NCI-H510A treated with DMSO at 0.1 percent for 48 hours (cell line): Measurements from ENCODE around the gene TSGA10IP.

Source experiments
- DNase-seq: peaks from one replicate; lab custom pipeline; 2025; lab: John Stamatoyannopoulos, UW

TSGA10IP gene

GRCh38 chr11:65918211-65919140, 26.8 kb upstream of the TSGA10IP start, which contains the start of gene C11orf68:
C11orf68 (minus strand) TSS chr11:65919062; CDS start chr11:65919031, 31 bp downstream.
- DNase-seq = peak; percentile 42

- peak; percentile 95 for DNase-seq
Measured at GRCh38 chr11:65919141-65919572, 26.1 kb upstream of the TSGA10IP start, which contains the start of gene DRAP1. DRAP1 (plus strand) TSS chr11:65919426; CDS start chr11:65919502, 76 bp downstream.

GRCh38 chr11:65919573-65920371, 25.5 kb upstream of the TSGA10IP start:
- peak; percentile 29 for DNase-seq

GRCh38 chr11:65920372-65920802, 24.9 kb upstream of the TSGA10IP start:
- no peak for DNase-seq

GRCh38 chr11:65921033-65921555, 24.2 kb upstream of the TSGA10IP start:
- no peak for DNase-seq

GRCh38 chr11:65921876-65922275, 23.4 kb upstream of the TSGA10IP start:
- no peak for DNase-seq

GRCh38 chr11:65922565-65922964, 22.7 kb upstream of the TSGA10IP start:
- no peak for DNase-seq

GRCh38 chr11:65925397-65925796, 19.9 kb upstream of the TSGA10IP start:
- no peak for DNase-seq

- DNase-seq = no peak
Measured at GRCh38 chr11:65927904-65928397, 17.3 kb upstream of the TSGA10IP start.

- DNase-seq = no peak
Measured at GRCh38 chr11:65928667-65929066, 16.6 kb upstream of the TSGA10IP start.

- DNase-seq = no peak
Measured at GRCh38 chr11:65931773-65932557, 13.3 kb upstream of the TSGA10IP start.

- peak; percentile 16 for DNase-seq
Measured at GRCh38 chr11:65932558-65932919, 12.7 kb upstream of the TSGA10IP start.

- DNase-seq = no peak
Measured at GRCh38 chr11:65934014-65934413, 11.3 kb upstream of the TSGA10IP start.

- DNase-seq = no peak
Measured at GRCh38 chr11:65937766-65938165, 7.5 kb upstream of the TSGA10IP start.

- DNase-seq = no peak
Measured at GRCh38 chr11:65941720-65942310, 3.5 kb upstream of the TSGA10IP start.

GRCh38 chr11:65942531-65942930, 2.7 kb upstream of the TSGA10IP start:
- no peak for DNase-seq

GRCh38 chr11:65944191-65944590, 1.1 kb upstream of the TSGA10IP start:
- no peak for DNase-seq

- no peak for DNase-seq
Measured at GRCh38 chr11:65944767-65945166, 513 bp upstream of the TSGA10IP start.

- no peak for DNase-seq
Measured at GRCh38 chr11:65945941-65946558, 770 bp downstream of the TSGA10IP start.

GRCh38 chr11:65946655-65947054, 1.4 kb downstream of the TSGA10IP start:
- DNase-seq = no peak

- DNase-seq = no peak
Measured at GRCh38 chr11:65947133-65947532, 1.9 kb downstream of the TSGA10IP start.
